OCI-LY7 (cell line): ENCODE data around the gene NPHP1. TPM values are rescaled to one million over a fixed set of nuclear protein-coding genes. Genes with fewer than 3 reads are reported as not detected.

Experiments
- BruUV-seq: library from RNA; stranded (reverse); fragments of 400-500 nt; replicated peaks from 2 replicates; lab custom pipeline; 2021; lab: Mats Ljungman, UMichigan
- CTCF ChIA-PET: fragments of 300-600 bp; sonication (Branson Sonifier 250); formaldehyde crosslinking; loops from one replicate; lab custom pipeline; 2022; ENCODE audit warnings: antibody characterized with exemption; ENCODE audit not compliant: unreplicated experiment; lab: Charles Lee
- POLR2A ChIA-PET: fragments of 300-600 bp; sonication (Branson Sonifier 250); formaldehyde crosslinking; loops from one replicate; lab custom pipeline; 2022; ENCODE audit warnings: antibody characterized with exemption; lab: Charles Lee
- DNase-seq: peaks from one replicate; pipeline ENCODE4 v3.0.0-alpha.2; 2015; ENCODE audit warnings: low spot score
- H2AFZ ChIP-seq: fragments of 200-600 bp; sonication (generic), shearing (Covaris generic); 2 replicates; pipeline ENCODE4 v1.6.1; 2014; ENCODE audit warnings: mild to moderate bottlenecking, antibody characterized with exemption, low read length, moderate library complexity
- H3K27ac ChIP-seq: fragments of 200-600 bp; sonication (generic); 2 replicates; pipeline ENCODE4 v1.5.1; 2014; ENCODE audit warnings: mixed run types, low read depth, mild to moderate bottlenecking, moderate library complexity, low read length, inconsistent platforms; ENCODE audit not compliant: poor library complexity, severe bottlenecking
- H3K36me3 ChIP-seq: fragments of 200-600 bp; sonication (generic); 2 replicates; pipeline ENCODE4 v1.6.1; 2014; ENCODE audit warnings: mild to moderate bottlenecking, antibody characterized with exemption, low read length, moderate library complexity, mixed read lengths; ENCODE audit not compliant: insufficient read depth
- H3K4me1 ChIP-seq: fragments of 200-600 bp; sonication (generic); 2 replicates; pipeline ENCODE4 v1.5.1; 2014; ENCODE audit warnings: mild to moderate bottlenecking, low read length; ENCODE audit not compliant: insufficient read depth, poor library complexity, severe bottlenecking
- H3K4me2 ChIP-seq: fragments of 200-600 bp; sonication (generic); 2 replicates; pipeline ENCODE4 v1.6.1; 2014; ENCODE audit warnings: mild to moderate bottlenecking, low read length
- H3K4me3 ChIP-seq: fragments of 200-600 bp; sonication (generic); 2 replicates; pipeline ENCODE4 v1.5.1; 2014; ENCODE audit warnings: mild to moderate bottlenecking, low read depth, low read length; ENCODE audit not compliant: poor library complexity, severe bottlenecking
- H3K79me2 ChIP-seq: fragments of 200-600 bp; sonication (generic); 2 replicates; pipeline ENCODE4 v1.6.1; 2016; ENCODE audit warnings: low read depth, mild to moderate bottlenecking, low read length, moderate library complexity, mixed read lengths; ENCODE audit not compliant: insufficient read depth
- H3K9me2 ChIP-seq: fragments of 200-600 bp; sonication (generic); 2 replicates; pipeline ENCODE4 v1.6.1; 2016; ENCODE audit warnings: mild to moderate bottlenecking, low read length, mixed read lengths; ENCODE audit not compliant: insufficient read depth
- H3K9me3 ChIP-seq: fragments of 200-600 bp; sonication (generic); 2 replicates; pipeline ENCODE4 v1.6.1; 2014; ENCODE audit warnings: mild to moderate bottlenecking, mixed run types, low read length, mixed read lengths
- H4K20me1 ChIP-seq: fragments of 200-600 bp; sonication (generic); 2 replicates; pipeline ENCODE4 v1.6.1; 2014; ENCODE audit warnings: mild to moderate bottlenecking, antibody characterized with exemption, low read length, moderate library complexity, mixed read lengths; ENCODE audit not compliant: insufficient read depth
- CTCF ChIP-seq: fragments of 200-600 bp; sonication (generic); conservative IDR thresholded peaks from 2 replicates; pipeline ENCODE4 v1.5.1; 2014; ENCODE audit warnings: mild to moderate bottlenecking, antibody characterized with exemption, low read length, moderate library complexity, mixed read lengths
- EZH2phosphoT487 ChIP-seq: fragments of 200-600 bp; sonication (generic); IDR thresholded peaks from 2 replicates; pipeline ENCODE4 v1.6.1; 2018; ENCODE audit warnings: low read depth, borderline replicate concordance, mild to moderate bottlenecking, mixed run types, antibody characterized with exemption, low read length, moderate library complexity, mixed read lengths
- intact Hi-C: fragments of 100-400 bp; cut with micrococcal nuclease; formaldehyde crosslinking; loops from one replicate; pipeline ENCODE4 v1.10.0; 2022; ENCODE audit not compliant: unreplicated experiment
- total RNA-seq, 2 experiments: library from RNA; depleted of rRNA in 1 of 2; stranded (reverse); fragments of >200 nt in 1 of 2; shearing (Covaris generic) in 1 of 2; gene quantifications; 2 replicates each; pipeline ENCODE4 v1.2.3, GENCODE V29; 2014 to 2022

Gene NPHP1
- total RNA-seq, 2 experiments from 2014 or later = 1.6 to 2.0 TPM

GRCh38 chr2:110105608-110106467 lies 99.0 kb downstream of the NPHP1 start:
- ChIA-PET POLR2A (no interaction called here), CTCF (no interaction called here)
- Histone ChIP-seq H3K9me2 (no peaks in the 10 kb centered on the region), H4K20me1 (no peaks in the 10 kb centered on the region), H3K4me1 (no peaks in the 10 kb centered on the region), H3K79me2 (no peaks in the 10 kb centered on the region), H3K4me2 (no peak overlapping the region), H3K27ac (no peak overlapping the region), H2AFZ (no peak overlapping the region), H3K36me3 (no peaks in the 10 kb centered on the region), H3K9me3 (no peaks in the 10 kb centered on the region), H3K4me3 (no peak overlapping the region)
- TF ChIP-seq EZH2phosphoT487 = no peak
- TF ChIP-seq CTCF = no peak
- DNase-seq = no peak
- intact Hi-C loops = no loop called here
- no TSS peak for BruUV-seq

- Histone ChIP-seq H3K4me2 (no peak overlapping the region), H4K20me1 (no peaks in the 10 kb centered on the region), H3K9me3 (no peaks in the 10 kb centered on the region), H3K4me3 (no peak overlapping the region), H3K36me3 (no peaks in the 10 kb centered on the region), H3K9me2 (no peaks in the 10 kb centered on the region), H3K4me1 (no peaks in the 10 kb centered on the region), H3K27ac (no peak overlapping the region), H2AFZ (no peak overlapping the region), H3K79me2 (no peaks in the 10 kb centered on the region)
- no peak for TF ChIP-seq EZH2phosphoT487
- TF ChIP-seq CTCF = no peak
- ChIA-PET POLR2A (no interaction called here), CTCF (no interaction called here)
- BruUV-seq = no TSS peak
- DNase-seq = no peak
- intact Hi-C loops = no loop called here
Measured at GRCh38 chr2:110105183-110105582, 99.6 kb downstream of the NPHP1 start.

GRCh38 chr2:110104025-110104771 lies 100.6 kb downstream of the NPHP1 start:
- no peaks in the 10 kb centered on the region for H3K36me3 ChIP-seq
- no peaks in the 10 kb centered on the region for H4K20me1 ChIP-seq
- ChIA-PET CTCF (no interaction called here), POLR2A (no interaction called here)
- no peaks in the 10 kb centered on the region for H3K9me3 ChIP-seq
- no peaks in the 10 kb centered on the region for H3K4me1 ChIP-seq
- DNase-seq = no peak
- no peaks in the 10 kb centered on the region for H3K9me2 ChIP-seq
- no peak overlapping the region for H3K4me2 ChIP-seq
- no peak overlapping the region for H2AFZ ChIP-seq
- no peak overlapping the region for H3K4me3 ChIP-seq
- no peaks in the 10 kb centered on the region for H3K79me2 ChIP-seq
- no peak overlapping the region for H3K27ac ChIP-seq
- BruUV-seq = no TSS peak
- intact Hi-C loops = no loop called here
- TF ChIP-seq EZH2phosphoT487 = no peak
- TF ChIP-seq CTCF = no peak
